NB4 (cell line): Measurements from ENCODE around the gene ELK4.

Source experiments
- DNase-seq: peaks from one replicate; pipeline ENCODE4 v3.0.0; 2010; ENCODE audit warnings: low read depth
- H3K4me3 ChIP-seq: one replicate; pipeline ENCODE4 v1.5.1; 2011; ENCODE audit warnings: mild to moderate bottlenecking, low read depth, low read length, moderate library complexity
- CTCF ChIP-seq: IDR thresholded peaks from one replicate; pipeline ENCODE4 v1.5.1; 2012; ENCODE audit warnings: low read depth, low read length
- MAX ChIP-seq: IDR thresholded peaks from 2 replicates; pipeline ENCODE4 v1.6.1; 2011; ENCODE audit warnings: low read depth, low read length
- MYC ChIP-seq: IDR thresholded peaks from 2 replicates; pipeline ENCODE4 v1.6.1; 2011; ENCODE audit warnings: low read depth, low read length
- POLR2A ChIP-seq: IDR thresholded peaks from 2 replicates; pipeline ENCODE4 v1.6.1; 2011; ENCODE audit warnings: mild to moderate bottlenecking; ENCODE audit not compliant: insufficient read length; ENCODE audit errors: extremely low read depth

Gene ELK4

GRCh38 chr1:205623646-205624045 is 8.2 kb downstream of the ELK4 start:
- TF ChIP-seq MAX = no peak
- no peak for TF ChIP-seq CTCF
- TF ChIP-seq MYC = no peak
- TF ChIP-seq POLR2A = no peak
- DNase-seq = no peak
- H3K4me3 ChIP-seq = no peak overlapping the region

GRCh38 chr1:205620269-205620668 is 11.5 kb downstream of the ELK4 start:
- no peak for DNase-seq
- TF ChIP-seq MYC (no peak), CTCF (no peak), POLR2A (no peak), MAX (no peak)
- no peak overlapping the region for H3K4me3 ChIP-seq

GRCh38 chr1:205619376-205619775 is 12.4 kb downstream of the ELK4 start:
- TF ChIP-seq MYC = no peak
- no peak for DNase-seq
- no peak overlapping the region for H3K4me3 ChIP-seq

GRCh38 chr1:205616563-205617293 is 15.1 kb downstream of the ELK4 start:
- no peak overlapping the region for H3K4me3 ChIP-seq
- no peak for DNase-seq
- no peak for TF ChIP-seq CTCF
- TF ChIP-seq POLR2A = no peak
- no peak for TF ChIP-seq MAX
- no peak for TF ChIP-seq MYC

- DNase-seq = no peak
- TF ChIP-seq MAX (no peak), POLR2A (no peak), MYC (no peak), CTCF (no peak)
- no peak overlapping the region for H3K4me3 ChIP-seq
These were observed 16.0 kb downstream of the ELK4 start for GRCh38 chr1:205615789-205616188.

- DNase-seq = no peak
- no peak overlapping the region for H3K4me3 ChIP-seq
These were observed 17.9 kb downstream of the ELK4 start for GRCh38 chr1:205613854-205614412.

More at GRCh38 chr1:205613854-205614412, 17.9 kb downstream of the ELK4 start:
- TF ChIP-seq POLR2A (no peak), MYC (no peak), CTCF (no peak), MAX (no peak)
